HuH-7 (cell line): ENCODE data around the gene TRIM14.
"Not testable (repeated sequence)": the region's sequence is repeated elsewhere in the genome, so short reads cannot be mapped to it uniquely, and the experiment has no call there.

Experiments used
- DNase-seq: peaks from one replicate; pipeline ENCODE4 v3.0.0; 2011; ENCODE audit warnings: low spot score

The TRIM14 gene

GRCh38 chr9:98046180-98046543, 72.9 kb downstream of the TRIM14 start:
- DNase-seq = no peak

- DNase-seq = no peak
These were observed 73.5 kb downstream of the TRIM14 start for GRCh38 chr9:98045234-98046179.

GRCh38 chr9:98043915-98044314, 75.1 kb downstream of the TRIM14 start:
- DNase-seq = no peak

GRCh38 chr9:98040212-98040611, 78.8 kb downstream of the TRIM14 start:
- no peak for DNase-seq

- no peak for DNase-seq
These were observed 79.4 kb downstream of the TRIM14 start for GRCh38 chr9:98039607-98040017.

GRCh38 chr9:98038958-98039357, 80.1 kb downstream of the TRIM14 start:
- no peak for DNase-seq

GRCh38 chr9:98037357-98037756, 81.7 kb downstream of the TRIM14 start:
- no peak for DNase-seq

- DNase-seq = peak; percentile 71
These were observed 84.2 kb downstream of the TRIM14 start for GRCh38 chr9:98034593-98035546.

- no peak for DNase-seq
These were observed 87.1 kb downstream of the TRIM14 start for GRCh38 chr9:98031935-98032334.

- DNase-seq = no peak
These were observed 87.9 kb downstream of the TRIM14 start for GRCh38 chr9:98031169-98031568.

GRCh38 chr9:98024702-98025101, 94.3 kb downstream of the TRIM14 start:
- DNase-seq = no peak

GRCh38 chr9:98022447-98022846, 96.6 kb downstream of the TRIM14 start:
- no peak for DNase-seq

- DNase-seq = no peak
These were observed 97.5 kb downstream of the TRIM14 start for GRCh38 chr9:98021306-98022040.

- no peak for DNase-seq
These were observed 98.4 kb downstream of the TRIM14 start for GRCh38 chr9:98020476-98021145.

GRCh38 chr9:98019869-98020268, 99.2 kb downstream of the TRIM14 start:
- DNase-seq = not testable (repeated sequence)
